ENCODE results near the gene FNBP1L. TPM values are rescaled to one million over a fixed set of nuclear protein-coding genes. Genes with fewer than 3 reads are reported as not detected.

Gene FNBP1L
- total and polyA plus RNA-seq, 9 donors = 32.7 to 64.1 (median 47.8) TPM

- H3K4me3 ChIP-seq (ENCODE audit: low read length) = no peak overlapping the region
- no peaks in the 10 kb centered on the region for H3K4me1 ChIP-seq (ENCODE audit: control insufficient read depth, insufficient read depth, low read length)
- no peak overlapping the region for H3K27ac ChIP-seq (ENCODE audit: low read length)
- H3K27me3 ChIP-seq (ENCODE audit: control insufficient read depth, insufficient read depth, low read length) = no peaks in the 10 kb centered on the region
- DNase-seq = no peak
- WGBS (ENCODE audit: insufficient coverage) = 93% methylated on average over 2 of the region's 3 CpGs
- H3K36me3 ChIP-seq (ENCODE audit: control insufficient read depth, insufficient read depth, low read length) = peaks cover 2% of the 10 kb centered on the region
- H3K9me3 ChIP-seq (replicated peaks; ENCODE audit: control insufficient read depth, low read depth, low read length) = peaks cover 3% of the 10 kb centered on the region
These were observed 71.4 kb downstream of the FNBP1L start for GRCh38 chr1:93519199-93519829.

GRCh38 chr1:93521618-93522017, 73.7 kb downstream of the FNBP1L start:
- Histone ChIP-seq H3K27ac (ENCODE audit: low read length) (no peak overlapping the region), H3K4me3 (ENCODE audit: low read length) (no peak overlapping the region), H3K27me3 (ENCODE audit: control insufficient read depth, insufficient read depth, low read length) (no peaks in the 10 kb centered on the region), H3K4me1 (ENCODE audit: control insufficient read depth, insufficient read depth, low read length) (no peaks in the 10 kb centered on the region), H3K36me3 (ENCODE audit: control insufficient read depth, insufficient read depth, low read length) (peaks cover 2% of the 10 kb centered on the region), H3K9me3 (replicated peaks; ENCODE audit: control insufficient read depth, low read depth, low read length) (peaks cover 3% of the 10 kb centered on the region)
- no CpG with 5 or more reads among the region's 2 CpGs for WGBS (ENCODE audit: insufficient coverage)
- no peak for DNase-seq

GRCh38 chr1:93522721-93523120, 74.8 kb downstream of the FNBP1L start:
- Histone ChIP-seq H3K27me3 (ENCODE audit: control insufficient read depth, insufficient read depth, low read length) (no peaks in the 10 kb centered on the region), H3K4me3 (ENCODE audit: low read length) (no peak overlapping the region), H3K4me1 (ENCODE audit: control insufficient read depth, insufficient read depth, low read length) (no peaks in the 10 kb centered on the region), H3K9me3 (replicated peaks; ENCODE audit: control insufficient read depth, low read depth, low read length) (peaks cover 3% of the 10 kb centered on the region), H3K36me3 (ENCODE audit: control insufficient read depth, insufficient read depth, low read length) (peaks cover 2% of the 10 kb centered on the region), H3K27ac (ENCODE audit: low read length) (no peak overlapping the region)
- 100% methylated on average over 2 of the region's 4 CpGs for WGBS (ENCODE audit: insufficient coverage)
- no peak for DNase-seq

- H3K4me1 ChIP-seq (ENCODE audit: control insufficient read depth, insufficient read depth, low read length) = no peaks in the 10 kb centered on the region
- H3K4me3 ChIP-seq (ENCODE audit: low read length) = no peak overlapping the region
- H3K36me3 ChIP-seq (ENCODE audit: control insufficient read depth, insufficient read depth, low read length) = peaks cover 2% of the 10 kb centered on the region
- no peaks in the 10 kb centered on the region for H3K27me3 ChIP-seq (ENCODE audit: control insufficient read depth, insufficient read depth, low read length)
- no peak overlapping the region for H3K27ac ChIP-seq (ENCODE audit: low read length)
- no peak for DNase-seq
- peaks cover 3% of the 10 kb centered on the region for H3K9me3 ChIP-seq (replicated peaks; ENCODE audit: control insufficient read depth, low read depth, low read length)
- 83% methylated on average over 1 of the region's 1 CpG for WGBS (ENCODE audit: insufficient coverage)
These were observed 77.5 kb downstream of the FNBP1L start for GRCh38 chr1:93525431-93525830.

- H3K9me3 ChIP-seq (replicated peaks; ENCODE audit: control insufficient read depth, low read depth, low read length) = peaks cover under 1% of the 10 kb centered on the region
- peaks cover 4% of the 10 kb centered on the region for H3K36me3 ChIP-seq (ENCODE audit: control insufficient read depth, insufficient read depth, low read length)
- WGBS (ENCODE audit: insufficient coverage) = no CpG with 5 or more reads among the region's 2 CpGs
- H3K4me3 ChIP-seq (ENCODE audit: low read length) = no peak overlapping the region
- no peak overlapping the region for H3K27ac ChIP-seq (ENCODE audit: low read length)
- H3K27me3 ChIP-seq (ENCODE audit: control insufficient read depth, insufficient read depth, low read length) = no peaks in the 10 kb centered on the region
- no peaks in the 10 kb centered on the region for H3K4me1 ChIP-seq (ENCODE audit: control insufficient read depth, insufficient read depth, low read length)
- no peak for DNase-seq
These were observed 78.5 kb downstream of the FNBP1L start for GRCh38 chr1:93526431-93526830.

GRCh38 chr1:93528412-93528811, 80.5 kb downstream of the FNBP1L start:
- H3K36me3 ChIP-seq (ENCODE audit: control insufficient read depth, insufficient read depth, low read length) = peaks cover 8% of the 10 kb centered on the region
- no peaks in the 10 kb centered on the region for H3K9me3 ChIP-seq (replicated peaks; ENCODE audit: control insufficient read depth, low read depth, low read length)
- no peaks in the 10 kb centered on the region for H3K27me3 ChIP-seq (ENCODE audit: control insufficient read depth, insufficient read depth, low read length)
- DNase-seq = no peak
- WGBS (ENCODE audit: insufficient coverage) = 80% methylated on average over 1 of the region's 1 CpG
- H3K27ac ChIP-seq (ENCODE audit: low read length) = no peak overlapping the region
- H3K4me1 ChIP-seq (ENCODE audit: control insufficient read depth, insufficient read depth, low read length) = no peaks in the 10 kb centered on the region
- H3K4me3 ChIP-seq (ENCODE audit: low read length) = no peak overlapping the region

GRCh38 chr1:93531193-93531592, 83.3 kb downstream of the FNBP1L start:
- no peak overlapping the region for H3K4me3 ChIP-seq (ENCODE audit: low read length)
- no peaks in the 10 kb centered on the region for H3K27me3 ChIP-seq (ENCODE audit: control insufficient read depth, insufficient read depth, low read length)
- H3K4me1 ChIP-seq (ENCODE audit: control insufficient read depth, insufficient read depth, low read length) = no peaks in the 10 kb centered on the region
- 100% methylated on average over 1 of the region's 2 CpGs for WGBS (ENCODE audit: insufficient coverage)
- no peak for DNase-seq
- peaks cover 8% of the 10 kb centered on the region for H3K36me3 ChIP-seq (ENCODE audit: control insufficient read depth, insufficient read depth, low read length)
- no peaks in the 10 kb centered on the region for H3K9me3 ChIP-seq (replicated peaks; ENCODE audit: control insufficient read depth, low read depth, low read length)
- no peak overlapping the region for H3K27ac ChIP-seq (ENCODE audit: low read length)

GRCh38 chr1:93532780-93533378, 85.0 kb downstream of the FNBP1L start:
- H3K4me3 ChIP-seq (ENCODE audit: low read length) = no peak overlapping the region
- no peak overlapping the region for H3K27ac ChIP-seq (ENCODE audit: low read length)
- H3K27me3 ChIP-seq (ENCODE audit: control insufficient read depth, insufficient read depth, low read length) = no peaks in the 10 kb centered on the region
- 100% methylated on average over 1 of the region's 3 CpGs for WGBS (ENCODE audit: insufficient coverage)
- DNase-seq = no peak
- no peaks in the 10 kb centered on the region for H3K9me3 ChIP-seq (replicated peaks; ENCODE audit: control insufficient read depth, low read depth, low read length)
- H3K36me3 ChIP-seq (ENCODE audit: control insufficient read depth, insufficient read depth, low read length) = peaks cover 8% of the 10 kb centered on the region
- H3K4me1 ChIP-seq (ENCODE audit: control insufficient read depth, insufficient read depth, low read length) = no peaks in the 10 kb centered on the region

- no peak for DNase-seq
- Histone ChIP-seq H3K36me3 (ENCODE audit: control insufficient read depth, insufficient read depth, low read length) (peaks cover 8% of the 10 kb centered on the region), H3K27me3 (ENCODE audit: control insufficient read depth, insufficient read depth, low read length) (no peaks in the 10 kb centered on the region), H3K27ac (ENCODE audit: low read length) (no peak overlapping the region), H3K4me3 (ENCODE audit: low read length) (no peak overlapping the region), H3K4me1 (ENCODE audit: control insufficient read depth, insufficient read depth, low read length) (no peaks in the 10 kb centered on the region), H3K9me3 (replicated peaks; ENCODE audit: control insufficient read depth, low read depth, low read length) (no peaks in the 10 kb centered on the region)
These were observed 85.8 kb downstream of the FNBP1L start for GRCh38 chr1:93533677-93534076.

GRCh38 chr1:93537396-93537795, 89.5 kb downstream of the FNBP1L start:
- Histone ChIP-seq H3K9me3 (replicated peaks; ENCODE audit: control insufficient read depth, low read depth, low read length) (no peaks in the 10 kb centered on the region), H3K4me3 (ENCODE audit: low read length) (no peak overlapping the region), H3K36me3 (ENCODE audit: control insufficient read depth, insufficient read depth, low read length) (no peaks in the 10 kb centered on the region), H3K27ac (ENCODE audit: low read length) (no peak overlapping the region), H3K4me1 (ENCODE audit: control insufficient read depth, insufficient read depth, low read length) (no peaks in the 10 kb centered on the region), H3K27me3 (ENCODE audit: control insufficient read depth, insufficient read depth, low read length) (no peaks in the 10 kb centered on the region)
- no peak for DNase-seq

GRCh38 chr1:93537924-93538323, 90.0 kb downstream of the FNBP1L start:
- no peak overlapping the region for H3K27ac ChIP-seq (ENCODE audit: low read length)
- no peaks in the 10 kb centered on the region for H3K9me3 ChIP-seq (replicated peaks; ENCODE audit: control insufficient read depth, low read depth, low read length)
- H3K4me3 ChIP-seq (ENCODE audit: low read length) = no peak overlapping the region
- no peaks in the 10 kb centered on the region for H3K36me3 ChIP-seq (ENCODE audit: control insufficient read depth, insufficient read depth, low read length)
- H3K27me3 ChIP-seq (ENCODE audit: control insufficient read depth, insufficient read depth, low read length) = no peaks in the 10 kb centered on the region
- peak; percentile 36 for DNase-seq
- WGBS (ENCODE audit: insufficient coverage) = no CpG with 5 or more reads among the region's 2 CpGs
- H3K4me1 ChIP-seq (ENCODE audit: control insufficient read depth, insufficient read depth, low read length) = no peaks in the 10 kb centered on the region
